ENCODE measurements around the gene SLBP. TPM values are rescaled to one million over a fixed set of nuclear protein-coding genes. Genes with fewer than 3 reads are reported as not detected.

The SLBP gene
- total RNA-seq, 2 experiments from 2014 or later, result 45.8 to 47.6 TPM

- Mint-ChIP-seq H3K9me3 (no peaks in the 10 kb centered on the region), H3K27me3 (no peaks in the 10 kb centered on the region), H3K27ac (peak overlapping the region; percentile 93), H3K36me3 (ENCODE audit: low read depth) (peaks cover 26% of the 10 kb centered on the region), H3K4me3 (peak overlapping the region; percentile 88), H3K4me1 (ENCODE audit: low read depth) (peaks cover 49% of the 10 kb centered on the region)
- H3K36me3 ChIP-seq (ENCODE audit: insufficient read depth, low read length), result peaks cover 38% of the 10 kb centered on the region
- H3K27ac ChIP-seq (ENCODE audit: low read depth in 1 of 2, low read length in 2 of 2), result no peak overlapping the region
- H3K4me3 ChIP-seq (ENCODE audit: low read length), result no peak overlapping the region
- DNase-seq (peak in 1 of 14 experiments; percentile 25), ATAC-seq (ENCODE audit: poor library complexity) (no peak)
- POLR2A ChIA-PET, result no interaction called here
- intact Hi-C loops (cut with DNase I, micrococcal nuclease), result loop anchor here in 1 of 2 experiments (10.0 kb wide), 2 partner anchors 700 to 750 kb away; partner anchors contain the start of genes CFAP99, RNF4 and ZFYVE28
- no peaks in the 10 kb centered on the region for H3K9me3 ChIP-seq (ENCODE audit: control insufficient read depth in 1 of 2, insufficient read depth in 1 of 2, low read length in 2 of 2)
- H3K27me3 ChIP-seq (ENCODE audit: control insufficient read depth in 1 of 2, insufficient read depth in 2 of 2, low read length in 2 of 2), result no peaks in the 10 kb centered on the region
- no peak for TF ChIP-seq CTCF (IDR thresholded peaks at IDR 0.05)
- peaks cover 71% of the 10 kb centered on the region for H3K4me1 ChIP-seq (ENCODE audit: insufficient read depth, low read length)
- CTCF ChIA-PET, result interaction anchor here (1.4 kb wide), 1 partner anchor 22 kb away, joined by 6 read pairs; no protein-coding TSS in a partner anchor
Observed at GRCh38 chr4:1715002-1715758, 3.1 kb upstream of the SLBP start.

- ChIA-PET CTCF (interaction anchor here (1.4 kb wide), 1 partner anchor 21 kb away, joined by 6 read pairs; no protein-coding TSS in a partner anchor), POLR2A (interaction anchor here (0.9 to 1.3 kb wide), 2 partner anchors 9 to 21 kb away, joined by 3 read pairs; no protein-coding TSS in a partner anchor)
- ATAC-seq (ENCODE audit: poor library complexity), result no peak
- TF ChIP-seq CTCF (IDR thresholded peaks at IDR 0.05), result no peak
- H3K4me1 Mint-ChIP-seq (ENCODE audit: low read depth), result peaks cover 46% of the 10 kb centered on the region
- no peaks in the 10 kb centered on the region for H3K27me3 Mint-ChIP-seq
- H3K4me3 Mint-ChIP-seq, result peak overlapping the region; percentile 88
- Histone ChIP-seq H3K4me1 (ENCODE audit: insufficient read depth, low read length) (peaks cover 71% of the 10 kb centered on the region), H3K9me3 (ENCODE audit: control insufficient read depth in 1 of 2, insufficient read depth in 1 of 2, low read length in 2 of 2) (no peaks in the 10 kb centered on the region), H3K27me3 (ENCODE audit: control insufficient read depth in 1 of 2, insufficient read depth in 2 of 2, low read length in 2 of 2) (no peaks in the 10 kb centered on the region), H3K36me3 (ENCODE audit: insufficient read depth, low read length) (peaks cover 42% of the 10 kb centered on the region), H3K4me3 (ENCODE audit: low read length) (no peak overlapping the region), H3K27ac (ENCODE audit: low read depth in 1 of 2, low read length in 2 of 2) (peak overlapping the region in 1 of 2 donors; percentile 71)
- intact Hi-C loops (cut with DNase I, micrococcal nuclease), result loop anchor here in 1 of 2 experiments (5.0 to 10.0 kb wide), 6 partner anchors 132 to 750 kb away; partner anchors contain the start of genes CFAP99, MAEA, NELFA and RNF4
- H3K9me3 Mint-ChIP-seq, result no peaks in the 10 kb centered on the region
- peak overlapping the region; percentile 93 for H3K27ac Mint-ChIP-seq
- peaks cover 33% of the 10 kb centered on the region for H3K36me3 Mint-ChIP-seq (ENCODE audit: low read depth)
- DNase-seq, result peak in 1 of 14 experiments; percentile 27
Observed at GRCh38 chr4:1714303-1715001, 2.3 kb upstream of the SLBP start.
